ENCODE results near the gene ZBTB9.
A peak's percentile ranks its signal among the peaks of the same experiment; 100 is the strongest.

Gene ZBTB9, protein sequence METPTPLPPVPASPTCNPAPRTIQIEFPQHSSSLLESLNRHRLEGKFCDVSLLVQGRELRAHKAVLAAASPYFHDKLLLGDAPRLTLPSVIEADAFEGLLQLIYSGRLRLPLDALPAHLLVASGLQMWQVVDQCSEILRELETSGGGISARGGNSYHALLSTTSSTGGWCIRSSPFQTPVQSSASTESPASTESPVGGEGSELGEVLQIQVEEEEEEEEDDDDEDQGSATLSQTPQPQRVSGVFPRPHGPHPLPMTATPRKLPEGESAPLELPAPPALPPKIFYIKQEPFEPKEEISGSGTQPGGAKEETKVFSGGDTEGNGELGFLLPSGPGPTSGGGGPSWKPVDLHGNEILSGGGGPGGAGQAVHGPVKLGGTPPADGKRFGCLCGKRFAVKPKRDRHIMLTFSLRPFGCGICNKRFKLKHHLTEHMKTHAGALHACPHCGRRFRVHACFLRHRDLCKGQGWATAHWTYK

GRCh38 chr6:33454009-33454946 is at the start of gene ZBTB9:
Gene ZBTB9, plus strand, starts transcription at chr6:33454576. Its CDS starts 525 bp downstream, at chr6:33455101.
- peak; percentile 96 for DNase-seq

GRCh38 chr6:33404884-33405283 is 49.5 kb upstream of the ZBTB9 start:
- no peak for DNase-seq

DNA sequence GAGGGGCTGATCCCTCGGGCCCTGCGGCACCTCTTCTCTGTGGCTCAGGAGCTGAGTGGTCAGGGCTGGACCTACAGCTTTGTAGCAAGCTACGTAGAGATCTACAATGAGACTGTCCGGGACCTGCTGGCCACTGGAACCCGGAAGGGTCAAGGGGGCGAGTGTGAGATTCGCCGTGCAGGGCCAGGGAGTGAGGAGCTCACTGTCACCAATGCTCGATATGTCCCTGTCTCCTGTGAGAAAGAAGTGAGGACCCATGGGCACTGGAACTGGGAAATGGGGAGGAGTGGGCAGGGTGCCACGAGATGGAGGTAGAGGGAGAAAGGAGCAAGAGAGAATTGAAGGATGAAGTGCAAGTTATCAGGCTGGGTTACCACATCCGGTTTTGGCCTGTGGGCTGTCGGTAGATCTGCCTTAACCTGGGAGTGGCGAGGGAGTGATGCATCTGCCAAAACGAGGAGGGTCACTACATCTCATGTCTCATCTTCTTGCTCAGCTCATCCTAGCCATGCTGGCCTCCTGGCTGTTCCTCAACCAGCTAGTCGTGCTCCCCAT is 48.9 kb upstream of the ZBTB9 start:
- DNase-seq, result no peak

DNA sequence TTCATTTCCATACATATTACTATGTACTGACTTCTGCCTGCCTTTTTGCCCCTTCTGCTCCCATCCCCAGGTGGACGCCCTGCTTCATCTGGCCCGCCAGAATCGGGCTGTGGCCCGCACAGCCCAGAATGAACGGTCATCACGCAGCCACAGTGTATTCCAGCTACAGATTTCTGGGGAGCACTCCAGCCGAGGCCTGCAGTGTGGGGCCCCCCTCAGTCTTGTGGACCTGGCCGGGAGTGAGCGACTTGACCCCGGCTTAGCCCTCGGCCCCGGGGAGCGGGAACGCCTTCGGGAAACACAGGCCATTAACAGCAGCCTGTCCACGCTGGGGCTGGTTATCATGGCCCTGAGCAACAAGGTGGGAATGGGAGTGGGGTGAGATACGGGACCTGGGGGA is 48.2 kb upstream of the ZBTB9 start:
- no peak for DNase-seq

- no peak for DNase-seq
These were observed 47.2 kb upstream of the ZBTB9 start for GRCh38 chr6:33407132-33407718.

GRCh38 chr6:33410050-33410710 is 44.2 kb upstream of the ZBTB9 start:
- DNase-seq, result peak; percentile 99

GRCh38 chr6:33410711-33411631 is 43.4 kb upstream of the ZBTB9 start, which contains the start of gene PHF1:
Gene PHF1, plus strand, starts transcription at chr6:33411014. Its CDS starts 1,250 bp downstream, at chr6:33412264.
- no peak for DNase-seq

- DNase-seq, result no peak
These were observed 42.8 kb upstream of the ZBTB9 start for GRCh38 chr6:33411632-33412005.

GRCh38 chr6:33412140-33413009 is 42.0 kb upstream of the ZBTB9 start:
- no peak for DNase-seq

DNA sequence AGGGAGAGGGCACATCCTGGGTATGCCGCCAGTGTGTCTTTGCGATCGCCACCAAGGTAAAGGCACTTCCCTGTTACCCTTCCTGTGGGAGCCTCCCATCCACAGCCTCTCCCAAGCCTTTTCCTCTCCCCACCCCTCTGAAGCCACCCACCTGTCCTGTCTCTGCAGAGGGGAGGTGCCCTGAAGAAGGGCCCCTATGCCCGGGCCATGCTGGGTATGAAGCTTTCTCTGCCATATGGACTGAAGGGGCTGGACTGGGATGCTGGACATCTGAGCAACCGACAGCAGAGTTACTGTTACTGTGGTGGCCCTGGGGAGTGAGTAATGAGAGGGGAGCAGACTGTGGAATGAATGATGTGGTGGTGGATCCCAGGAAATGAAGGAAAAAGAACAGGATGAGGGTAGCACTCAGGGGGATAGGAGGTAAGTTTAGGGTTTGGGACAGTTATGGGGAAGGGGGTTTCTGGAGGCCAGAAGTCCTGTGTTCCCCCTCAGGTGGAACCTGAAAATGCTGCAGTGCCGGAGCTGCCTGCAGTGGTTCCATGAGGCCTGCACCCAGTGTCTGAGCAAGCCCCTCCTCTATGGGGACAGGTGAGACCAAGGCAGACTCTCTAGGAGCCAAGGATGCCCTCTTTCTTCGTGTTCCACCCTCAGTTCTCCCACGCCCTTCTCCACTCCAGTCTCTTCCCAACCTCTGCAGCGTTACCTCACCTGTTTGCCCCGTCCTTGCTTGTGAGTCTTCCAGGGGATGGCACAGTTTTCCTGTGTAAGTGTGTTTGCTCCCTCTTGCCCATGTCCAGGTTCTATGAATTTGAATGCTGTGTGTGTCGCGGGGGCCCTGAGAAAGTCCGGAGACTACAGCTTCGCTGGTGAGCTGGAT is 40.9 kb upstream of the ZBTB9 start:
- DNase-seq, result no peak

- peak; percentile 45 for DNase-seq
These were observed 39.6 kb upstream of the ZBTB9 start for GRCh38 chr6:33414592-33415271.

- no peak for DNase-seq
These were observed 38.5 kb upstream of the ZBTB9 start for GRCh38 chr6:33415831-33416230.

GRCh38 chr6:33416386-33417127 is 37.8 kb upstream of the ZBTB9 start:
- no peak for DNase-seq

- no peak for DNase-seq
These were observed 37.1 kb upstream of the ZBTB9 start for GRCh38 chr6:33417128-33417902.

DNA sequence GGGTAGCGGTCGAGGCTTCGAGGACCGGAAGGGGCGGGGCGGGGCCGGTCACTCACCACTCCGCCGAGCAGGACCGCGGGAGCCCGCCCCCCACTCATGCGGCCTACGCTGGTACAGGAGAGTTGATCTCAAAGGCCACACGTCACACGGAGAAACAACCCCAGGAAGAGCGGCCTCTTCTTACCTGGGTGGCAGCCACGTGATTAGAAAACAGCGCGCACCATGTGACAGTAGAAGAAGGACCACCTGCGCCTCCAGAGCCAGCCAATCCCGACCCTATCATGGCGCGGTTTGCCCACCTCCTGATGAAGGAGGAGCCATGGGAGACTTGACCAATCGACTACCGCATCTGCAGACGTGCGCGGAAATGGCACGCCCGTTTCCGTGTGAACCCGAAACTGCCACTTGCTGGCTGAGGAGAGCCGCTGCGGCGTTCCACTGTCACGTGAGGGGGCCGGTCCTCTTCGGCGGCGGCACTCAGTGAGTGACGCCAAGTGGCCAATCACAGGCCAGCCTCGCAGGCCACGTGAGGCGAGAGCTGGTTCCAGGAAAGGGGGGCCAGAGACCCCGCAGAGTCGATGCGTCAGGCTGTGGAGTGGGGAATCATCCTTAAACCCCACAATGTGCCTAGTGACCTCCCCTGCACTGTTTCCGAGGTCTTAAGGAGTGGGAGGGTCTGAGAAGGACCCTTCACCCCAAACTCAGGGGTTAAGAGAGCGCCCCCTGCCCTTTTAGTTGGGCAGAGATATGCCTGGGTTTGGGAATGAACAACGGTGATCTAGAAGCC is 36.3 kb upstream of the ZBTB9 start, which contains the start of gene CUTA:
Gene CUTA (minus strand): TSS at position 205 of the 787 bp plus-strand sequence. CDS start 107 bp downstream, at position 98.
- DNase-seq, result peak; percentile 100

Data from CD4-positive, alpha-beta T cell treated with Interleukin-15 for 1 hour (primary cell).